G401.6 (cell line): ENCODE measurements around the gene MCCC1.

ENCODE experiments used
- FAIRE-seq: peaks from 2 replicates; lab custom pipeline; 2012; peaks lifted over from hg19 to GRCh38; lab: Jason Lieb, UNC

MCCC1 gene

DNA sequence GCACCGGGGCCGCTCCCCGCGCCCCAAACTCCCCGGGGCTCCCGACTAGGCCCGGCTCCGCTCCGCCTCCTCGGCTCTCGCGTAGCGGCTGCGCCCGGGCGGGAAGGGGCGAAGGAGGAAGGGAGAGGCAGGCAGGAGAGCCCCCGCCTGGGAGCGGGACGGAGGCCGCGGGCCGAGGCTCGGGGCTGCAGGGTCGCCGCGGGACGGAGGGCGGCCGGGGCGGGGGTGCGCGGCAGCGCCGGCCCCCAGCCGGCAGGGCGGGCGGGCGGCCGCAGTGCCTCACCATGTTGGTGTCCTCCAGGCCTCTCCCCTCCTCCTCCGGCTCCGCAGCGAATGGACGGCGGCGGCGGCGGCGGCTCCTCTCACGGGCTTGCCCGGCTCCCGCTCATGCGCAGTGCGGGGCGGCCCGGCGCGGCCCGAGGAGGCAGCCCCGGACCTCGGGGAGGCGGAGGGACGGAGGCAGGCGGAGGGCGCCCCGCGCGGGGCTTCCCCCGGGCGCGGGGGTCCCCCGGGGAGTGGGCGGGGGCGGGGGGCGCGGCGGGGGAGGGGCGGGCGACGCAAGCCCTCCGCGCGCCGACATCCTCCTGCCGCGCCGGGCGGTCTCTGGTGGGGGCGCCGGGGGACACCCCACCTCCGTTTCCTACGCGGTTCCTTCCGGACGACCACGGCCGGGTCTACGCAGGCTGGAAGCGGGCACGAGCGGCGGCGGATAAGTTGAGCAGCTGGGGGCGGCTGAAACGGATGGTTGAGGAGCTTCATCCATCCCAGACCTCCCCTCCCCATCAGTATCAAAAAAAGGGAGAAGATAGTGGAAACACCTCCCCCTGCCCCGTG, 118.9 kb downstream of the MCCC1 start, which contains the start of gene DCUN1D1:
Gene DCUN1D1, minus strand, starts transcription at position 335 of the 834 bp plus-strand sequence. Its CDS starts 49 bp downstream, at position 286.
- no peak for FAIRE-seq

DNA sequence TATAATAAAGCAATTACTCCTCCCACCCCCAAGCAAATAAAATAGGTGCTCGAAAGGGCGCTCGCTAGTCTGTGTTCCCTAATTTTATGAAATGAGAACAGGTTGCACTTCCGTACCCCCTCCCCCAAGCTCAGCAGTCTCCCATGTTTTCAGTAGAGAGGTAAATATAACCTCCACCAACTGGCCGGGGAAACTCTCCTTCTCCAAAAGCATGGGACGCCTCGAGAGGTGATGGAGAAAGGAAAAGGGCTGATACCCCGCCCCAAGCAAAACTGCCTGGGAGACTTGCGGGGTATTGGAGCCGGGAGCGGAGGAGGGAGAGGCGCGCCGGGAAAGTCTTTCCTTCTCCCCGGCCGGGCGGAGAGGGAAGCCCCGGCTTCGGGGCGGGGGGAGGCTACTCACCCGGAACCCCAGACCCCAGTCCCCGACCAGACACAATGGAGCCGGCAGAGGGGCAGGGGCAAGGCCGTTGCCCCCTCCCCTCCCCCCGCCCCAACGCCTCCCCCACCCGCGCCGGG, 119.6 kb downstream of the MCCC1 start:
- no peak for FAIRE-seq

- FAIRE-seq = no peak
These were observed 120.1 kb downstream of the MCCC1 start for GRCh38 chr3:182979103-182979673.

DNA sequence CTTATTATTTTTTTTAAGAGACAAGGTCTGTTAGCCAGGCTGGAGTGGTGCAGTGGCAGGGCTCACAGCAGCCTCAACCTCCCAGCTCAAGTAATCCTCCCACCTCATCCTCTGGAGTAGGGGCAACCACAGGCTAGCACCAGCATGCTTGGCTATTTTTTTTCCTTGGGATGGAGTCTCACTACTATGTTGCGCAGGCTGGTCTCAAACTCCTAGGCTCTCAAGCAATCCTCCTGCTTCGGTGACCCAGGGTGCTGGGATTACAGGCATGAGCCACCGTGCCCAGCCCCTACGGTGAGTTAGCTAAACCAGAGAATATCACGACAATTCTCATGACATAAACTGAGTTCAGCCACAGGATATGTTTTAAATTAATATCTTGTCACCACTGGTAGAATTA, 120.9 kb downstream of the MCCC1 start:
- no peak for FAIRE-seq

DNA sequence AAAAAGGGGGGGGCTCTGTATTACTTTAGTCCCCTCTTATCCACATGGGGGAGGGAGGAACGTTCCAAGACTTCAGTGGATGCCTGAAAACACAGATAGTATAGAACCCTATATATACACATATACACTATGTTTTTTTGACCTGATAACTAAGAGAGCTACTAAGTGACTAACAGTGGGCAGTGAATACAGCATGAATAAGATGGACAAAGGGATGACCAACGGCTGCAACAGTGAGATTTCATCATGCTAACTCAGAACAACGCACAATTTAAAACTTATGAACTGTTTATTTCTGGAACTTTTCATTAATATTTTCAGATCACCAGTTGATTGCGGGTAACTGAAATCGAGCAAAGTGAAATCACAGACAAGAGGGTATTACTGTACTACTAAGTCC, 126.2 kb downstream of the MCCC1 start:
- FAIRE-seq = no peak

- FAIRE-seq = no peak
These were observed 126.9 kb downstream of the MCCC1 start for GRCh38 chr3:182972387-182972786.

DNA sequence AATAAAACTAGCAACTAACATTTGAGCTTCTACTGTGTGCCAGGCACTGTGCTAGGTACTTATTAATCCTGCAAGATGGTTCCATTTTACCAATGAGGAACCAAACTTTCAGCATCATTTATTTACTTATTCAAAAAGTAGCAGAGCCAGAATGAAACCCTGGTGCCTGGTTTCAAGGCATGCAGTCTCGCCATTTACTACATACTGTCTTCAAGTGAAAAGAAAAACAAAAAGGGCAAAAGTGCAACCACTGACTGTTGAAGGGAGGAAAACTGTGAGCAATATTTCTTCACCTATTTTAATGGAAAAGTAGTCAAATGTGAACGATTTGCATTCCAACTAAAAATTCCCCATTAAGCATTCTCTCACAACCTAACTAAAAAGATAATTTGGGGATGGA, 127.7 kb downstream of the MCCC1 start:
- no peak for FAIRE-seq

DNA sequence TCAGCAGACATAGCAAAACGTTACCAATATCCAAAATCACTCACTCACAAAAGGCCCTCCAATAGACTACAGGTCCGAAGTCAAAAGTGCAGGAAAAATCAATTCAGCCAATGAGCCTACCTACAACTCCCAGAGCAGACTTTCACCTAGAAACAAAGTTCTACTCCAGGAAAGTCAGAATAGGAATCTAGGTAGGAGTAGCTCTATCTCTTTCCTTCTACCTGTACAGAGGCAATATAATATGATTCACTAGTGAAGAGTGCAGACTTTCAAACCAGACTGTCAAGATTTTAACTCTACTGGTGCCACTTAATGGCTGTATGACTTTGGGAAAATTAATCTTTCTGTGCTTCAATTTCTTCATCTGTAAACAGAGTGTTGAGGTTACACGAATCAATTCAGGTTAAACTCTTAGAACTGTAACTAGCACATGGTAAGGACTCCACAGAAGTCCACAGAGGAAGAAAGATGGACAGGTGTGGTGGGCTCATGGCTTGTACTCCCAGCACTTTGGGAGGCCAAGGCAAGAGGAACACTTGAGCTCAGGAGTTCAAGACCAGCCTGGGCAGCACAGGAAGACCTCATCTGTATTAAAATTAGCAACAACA, 128.4 kb downstream of the MCCC1 start:
- FAIRE-seq = no peak

DNA sequence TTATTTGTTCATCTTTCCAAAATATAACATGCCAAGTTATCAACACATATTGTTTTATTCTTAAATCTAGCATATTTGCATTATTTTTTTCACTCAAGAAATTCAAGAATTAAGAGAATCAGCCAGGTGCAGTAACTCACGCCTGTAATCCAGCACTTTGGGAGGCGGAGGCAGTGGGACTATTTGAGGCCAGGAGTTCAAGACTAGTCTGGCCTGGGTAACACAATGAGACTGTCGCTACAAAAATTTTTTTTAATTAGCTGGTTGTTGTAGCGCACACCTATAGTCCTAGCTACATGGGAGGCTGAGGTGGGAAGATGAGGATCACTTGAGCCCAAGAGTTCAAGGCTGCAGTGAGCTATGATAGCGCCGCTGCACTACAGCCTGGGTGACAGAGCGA, 129.4 kb downstream of the MCCC1 start:
- FAIRE-seq = no peak

DNA sequence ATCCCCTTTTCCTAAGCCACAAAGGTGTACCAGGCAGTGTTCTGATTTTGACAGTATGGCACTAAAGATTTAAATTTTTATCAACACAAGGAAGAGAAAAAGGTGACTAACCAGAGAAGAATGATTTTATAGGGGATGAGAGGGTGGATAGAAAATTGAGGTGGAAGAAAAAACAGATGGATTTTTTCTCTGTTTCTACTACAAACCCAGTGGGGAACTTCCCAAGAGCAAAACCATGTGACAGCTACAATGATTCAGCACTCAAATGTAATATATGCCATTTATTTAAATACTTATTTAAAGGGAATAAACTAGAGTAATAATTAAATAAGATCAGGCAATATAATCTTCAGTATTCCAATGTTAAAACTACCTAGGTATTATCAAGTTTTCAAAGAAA, 130.0 kb downstream of the MCCC1 start:
- no peak for FAIRE-seq

DNA sequence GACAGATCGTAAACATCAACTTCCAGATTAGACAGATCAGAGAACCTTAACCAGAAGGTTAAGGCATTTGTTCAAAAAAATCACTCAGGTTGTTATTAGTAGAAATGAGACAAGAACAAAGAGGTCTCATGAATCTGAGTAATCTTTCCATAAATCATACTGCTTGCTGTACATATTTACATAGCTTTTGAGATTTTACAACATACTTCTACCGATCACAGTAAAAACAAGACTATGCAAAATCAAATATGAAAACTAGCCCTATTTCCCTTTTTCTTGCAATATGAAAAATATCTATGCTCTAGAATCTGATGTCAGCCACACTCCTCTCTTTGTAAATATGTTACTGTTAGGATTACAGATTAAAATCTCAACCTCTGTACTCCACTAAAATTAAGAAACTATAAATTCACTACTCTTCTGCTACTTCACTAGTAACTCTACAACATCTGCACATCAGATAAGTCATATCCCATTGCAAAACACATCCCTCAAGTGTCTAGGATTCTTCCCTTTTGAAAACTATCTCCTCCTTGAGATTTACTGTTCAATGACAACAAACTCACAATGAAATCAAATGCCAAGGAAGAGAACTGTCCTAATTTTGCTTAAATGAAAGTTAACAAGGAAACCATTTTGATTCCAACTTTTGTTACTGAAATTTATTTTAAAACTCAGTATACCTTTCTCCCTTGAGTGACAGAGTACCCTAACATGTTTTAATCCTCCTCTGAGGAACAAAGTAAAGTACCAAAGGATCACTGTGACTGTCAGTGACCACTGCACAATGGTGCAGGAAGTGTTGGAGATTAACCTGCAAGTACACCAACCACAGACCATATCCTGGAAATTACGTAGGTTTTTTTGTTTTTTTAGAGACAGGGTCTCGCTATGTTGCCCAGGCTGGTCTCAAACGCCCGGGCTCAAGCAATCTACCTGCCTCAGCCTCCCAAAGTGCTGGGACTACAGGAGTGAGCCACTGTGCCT, 131.8 kb downstream of the MCCC1 start:
- no peak for FAIRE-seq

GRCh38 chr3:182965861-182966366, 133.4 kb downstream of the MCCC1 start:
- no peak for FAIRE-seq
